ENCODE data around the gene SH3BP5L.

SH3BP5L gene

DNA sequence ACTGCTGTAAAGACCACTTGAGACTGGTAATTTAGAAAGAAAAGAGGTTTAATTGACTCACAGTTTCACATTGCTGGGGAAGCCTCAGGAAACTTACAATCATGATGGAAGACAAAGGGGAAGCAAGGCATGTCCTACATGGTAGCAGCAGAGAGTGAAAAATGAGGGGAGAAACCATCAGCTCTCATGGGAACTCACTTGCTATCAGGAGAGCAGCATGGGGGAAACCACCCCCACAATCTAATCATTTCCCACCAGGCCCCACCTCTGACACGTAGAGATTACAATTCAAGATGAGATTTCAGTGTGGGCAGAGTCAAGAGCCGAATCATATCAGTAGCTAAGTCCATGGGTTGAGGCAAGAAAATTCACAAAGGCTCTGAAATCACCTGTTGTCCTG, 46.4 kb downstream of the SH3BP5L start:
- Histone ChIP-seq H3K36me3 (ENCODE audit: insufficient read depth) (no peaks in the 10 kb centered on the region), H3K79me2 (ENCODE audit: insufficient read depth, low read depth) (no peaks in the 10 kb centered on the region), H2AFZ (ENCODE audit: low read depth) (no peak overlapping the region), H3K4me3 (IDR thresholded peaks at IDR 0.05; ENCODE audit: insufficient read depth, low read depth, low read length) (no peak overlapping the region), H3K4me1 (ENCODE audit: low read depth, poor library complexity, severe bottlenecking) (no peaks in the 10 kb centered on the region), H4K20me1 (ENCODE audit: insufficient read depth) (no peaks in the 10 kb centered on the region), H3K27ac (no peak overlapping the region), H3K9ac (no peak overlapping the region), H3K27me3 (ENCODE audit: insufficient read depth, low read depth) (no peaks in the 10 kb centered on the region), H3K4me2 (no peak overlapping the region)
- TF ChIP-seq, protein P1, sequence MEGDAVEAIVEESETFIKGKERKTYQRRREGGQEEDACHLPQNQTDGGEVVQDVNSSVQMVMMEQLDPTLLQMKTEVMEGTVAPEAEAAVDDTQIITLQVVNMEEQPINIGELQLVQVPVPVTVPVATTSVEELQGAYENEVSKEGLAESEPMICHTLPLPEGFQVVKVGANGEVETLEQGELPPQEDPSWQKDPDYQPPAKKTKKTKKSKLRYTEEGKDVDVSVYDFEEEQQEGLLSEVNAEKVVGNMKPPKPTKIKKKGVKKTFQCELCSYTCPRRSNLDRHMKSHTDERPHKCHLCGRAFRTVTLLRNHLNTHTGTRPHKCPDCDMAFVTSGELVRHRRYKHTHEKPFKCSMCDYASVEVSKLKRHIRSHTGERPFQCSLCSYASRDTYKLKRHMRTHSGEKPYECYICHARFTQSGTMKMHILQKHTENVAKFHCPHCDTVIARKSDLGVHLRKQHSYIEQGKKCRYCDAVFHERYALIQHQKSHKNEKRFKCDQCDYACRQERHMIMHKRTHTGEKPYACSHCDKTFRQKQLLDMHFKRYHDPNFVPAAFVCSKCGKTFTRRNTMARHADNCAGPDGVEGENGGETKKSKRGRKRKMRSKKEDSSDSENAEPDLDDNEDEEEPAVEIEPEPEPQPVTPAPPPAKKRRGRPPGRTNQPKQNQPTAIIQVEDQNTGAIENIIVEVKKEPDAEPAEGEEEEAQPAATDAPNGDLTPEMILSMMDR (conservative IDR thresholded peaks at IDR 0.05; ENCODE audit: low read depth, low read length) = no peak

DNA sequence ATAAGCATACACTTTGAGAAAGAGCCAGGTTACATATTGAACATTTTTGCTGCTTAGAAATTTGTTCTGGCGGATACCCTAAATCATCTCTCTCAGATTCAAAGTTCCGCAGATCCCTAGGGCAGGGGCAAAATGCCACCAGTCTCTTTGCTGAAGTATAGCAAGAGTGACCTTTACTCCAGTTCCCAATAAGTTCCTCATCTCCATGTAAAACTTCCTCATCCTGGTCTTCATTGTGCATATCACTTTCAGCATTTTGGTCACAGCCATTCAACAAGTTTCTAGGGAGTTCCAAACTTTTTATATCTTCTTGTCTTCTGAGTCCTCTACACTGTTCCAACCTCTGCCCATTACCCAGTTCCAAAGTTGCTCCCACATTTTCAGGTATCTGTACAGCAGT, 46.8 kb downstream of the SH3BP5L start:
- H4K20me1 ChIP-seq (ENCODE audit: insufficient read depth) = no peaks in the 10 kb centered on the region
- H3K9ac ChIP-seq = no peak overlapping the region
- no peak overlapping the region for H3K4me3 ChIP-seq (IDR thresholded peaks at IDR 0.05; ENCODE audit: insufficient read depth, low read depth, low read length)
- H3K36me3 ChIP-seq (ENCODE audit: insufficient read depth) = no peaks in the 10 kb centered on the region
- no peaks in the 10 kb centered on the region for H3K4me1 ChIP-seq (ENCODE audit: low read depth, poor library complexity, severe bottlenecking)
- no peaks in the 10 kb centered on the region for H3K27me3 ChIP-seq (ENCODE audit: insufficient read depth, low read depth)
- H3K27ac ChIP-seq = no peak overlapping the region
- no peak overlapping the region for H3K4me2 ChIP-seq
- H3K79me2 ChIP-seq (ENCODE audit: insufficient read depth, low read depth) = no peaks in the 10 kb centered on the region
- TF ChIP-seq, protein P1 (conservative IDR thresholded peaks at IDR 0.05; ENCODE audit: low read depth, low read length) = no peak
- H2AFZ ChIP-seq (ENCODE audit: low read depth) = no peak overlapping the region

DNA sequence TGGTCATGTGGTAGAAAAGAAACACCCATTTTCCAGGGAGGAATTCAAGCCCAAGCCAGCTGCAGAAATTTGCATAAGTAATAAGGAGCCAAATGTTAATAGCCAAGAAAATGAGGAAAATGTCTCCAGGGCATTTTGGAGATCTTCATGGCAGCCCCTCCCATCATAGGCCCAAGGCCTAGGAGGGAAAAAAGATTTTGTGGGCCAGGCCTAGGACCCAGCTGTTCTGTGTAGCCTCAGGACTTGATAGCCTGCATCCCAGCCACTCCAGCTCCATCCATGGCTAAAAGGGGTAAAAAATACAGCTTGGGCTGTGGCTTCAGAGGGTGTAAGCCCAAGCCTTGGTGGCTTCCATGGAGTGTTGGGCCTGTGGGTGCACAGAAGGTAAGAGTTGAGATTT, 48.7 kb downstream of the SH3BP5L start:
- Histone ChIP-seq H3K4me2 (no peak overlapping the region), H2AFZ (ENCODE audit: low read depth) (no peak overlapping the region), H3K27me3 (ENCODE audit: insufficient read depth, low read depth) (no peaks in the 10 kb centered on the region)

DNA sequence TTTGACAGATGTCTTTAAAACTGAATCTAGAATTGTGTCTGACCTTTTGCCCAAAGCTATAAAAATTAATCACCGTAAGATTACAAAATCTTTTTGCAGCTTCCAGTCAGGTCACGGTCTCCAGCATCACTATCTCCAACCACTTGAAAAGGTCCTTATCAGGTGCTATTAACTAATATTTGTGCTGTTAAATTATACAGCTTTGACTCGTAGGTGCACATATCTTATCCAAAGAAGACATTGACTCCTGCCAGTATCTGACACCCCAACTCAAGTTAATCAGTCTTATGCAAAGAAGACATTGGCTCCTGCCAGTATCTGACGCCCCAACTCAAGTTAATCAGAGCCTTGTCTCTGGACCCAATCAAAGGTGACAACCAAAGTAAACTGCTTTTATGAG, 50.3 kb downstream of the SH3BP5L start:
- Histone ChIP-seq H3K4me2 (no peak overlapping the region), H3K4me1 (ENCODE audit: low read depth, poor library complexity, severe bottlenecking) (no peaks in the 10 kb centered on the region), H3K9ac (no peak overlapping the region), H3K79me2 (ENCODE audit: insufficient read depth, low read depth) (no peaks in the 10 kb centered on the region), H4K20me1 (ENCODE audit: insufficient read depth) (no peaks in the 10 kb centered on the region), H3K27me3 (ENCODE audit: insufficient read depth, low read depth) (no peaks in the 10 kb centered on the region), H3K27ac (no peak overlapping the region), H3K4me3 (IDR thresholded peaks at IDR 0.05; ENCODE audit: insufficient read depth, low read depth, low read length) (no peak overlapping the region), H3K36me3 (ENCODE audit: insufficient read depth) (no peaks in the 10 kb centered on the region), H2AFZ (ENCODE audit: low read depth) (no peak overlapping the region)
- TF ChIP-seq, protein P1 (conservative IDR thresholded peaks at IDR 0.05; ENCODE audit: low read depth, low read length) = no peak

More for the DNA sequence above, 48.7 kb downstream of the SH3BP5L start:
- no peaks in the 10 kb centered on the region for H3K36me3 ChIP-seq (ENCODE audit: insufficient read depth)
- no peak overlapping the region for H3K4me3 ChIP-seq (IDR thresholded peaks at IDR 0.05; ENCODE audit: insufficient read depth, low read depth, low read length)
- no peak overlapping the region for H3K9ac ChIP-seq
- H3K27ac ChIP-seq = no peak overlapping the region
- TF ChIP-seq, protein P1 (conservative IDR thresholded peaks at IDR 0.05; ENCODE audit: low read depth, low read length) = no peak
- H3K4me1 ChIP-seq (ENCODE audit: low read depth, poor library complexity, severe bottlenecking) = no peaks in the 10 kb centered on the region
- no peaks in the 10 kb centered on the region for H4K20me1 ChIP-seq (ENCODE audit: insufficient read depth)
- H3K79me2 ChIP-seq (ENCODE audit: insufficient read depth, low read depth) = no peaks in the 10 kb centered on the region

Measured in KMS-11 (cell line).